K562 (cell line): Measurements from ENCODE around the gene SGMS1. TPM values are rescaled to one million over a fixed set of nuclear protein-coding genes. Genes with fewer than 3 reads are reported as not detected.

Experiments used
- ATAC-seq: fragments of 200-7000 bp; cut with Tn5 transposase; 3 replicates; pipeline ENCODE4 v1.9.1; 2020; ENCODE audit warnings: moderate library complexity
- BruUV-seq: library from RNA; stranded (reverse); fragments of 400-500 nt; replicated peaks from 2 replicates; lab custom pipeline; 2021; lab: Mats Ljungman, UMichigan
- CTCF ChIA-PET: fragments of 300-600 bp; formaldehyde crosslinking; extraction: SDS; loops from one replicate; lab custom pipeline; 2021; ENCODE audit warnings: low intra/inter-chr PET ratio; lab: Yijun Ruan, JAX
- POLR2A ChIA-PET: fragments of 300-600, 350-650 bp; sonication (Branson Sonifier 250); formaldehyde crosslinking; extraction: SDS; loops from one replicate; lab custom pipeline; 2021; ENCODE audit warnings: antibody characterized with exemption, inconsistent platforms; lab: Yijun Ruan, JAX
- DNase-seq, 4 experiments: peaks; one replicate each; pipeline versions ENCODE4 v3.0.0 to v3.0.0-alpha.2; 2011 to 2018; ENCODE audit warnings: low spot score in 3 of 4, mixed read lengths in 3 of 4; ENCODE audit errors: extremely low read depth in 1 of 4
- FAIRE-seq: peaks from 2 replicates; lab custom pipeline; 2011; peaks lifted over from hg19 to GRCh38; lab: Jason Lieb, UNC
- H2AFZ ChIP-seq: 2 replicates; pipeline ENCODE4 v1.6.0; 2011; ENCODE audit warnings: low read depth, low read length, control low read depth, inconsistent platforms
- H3K27ac ChIP-seq: fragments of 200-600 bp; 3 replicates; pipeline ENCODE4 v1.8.0; 2011; ENCODE audit warnings: low read depth, mild to moderate bottlenecking, control low read depth, inconsistent platforms, low read length, moderate library complexity, mixed read lengths; ENCODE audit errors: extremely low read depth
- H3K27me3 ChIP-seq, 2 experiments: fragments of 300-600 bp in 1 of 2; 2 replicates in 1 of 2; 3 replicates in 1 of 2; pipeline versions ENCODE4 v1.6.0 to v1.8.0; 2011; ENCODE audit warnings: inconsistent platforms in 2 of 2, low read length in 2 of 2, mild to moderate bottlenecking in 1 of 2, mixed read lengths in 1 of 2, moderate library complexity in 1 of 2; ENCODE audit not compliant: control insufficient read depth in 2 of 2, insufficient read depth in 2 of 2
- H3K36me3 ChIP-seq: fragments of 300-600 bp; 3 replicates; pipeline ENCODE4 v1.8.0; 2011; ENCODE audit warnings: mild to moderate bottlenecking, low read length, inconsistent platforms; ENCODE audit not compliant: control insufficient read depth, insufficient read depth
- H3K4me1 ChIP-seq, 2 experiments: fragments of 200-600 bp in 1 of 2; replicated peaks in 1 of 2; 2 replicates in 1 of 2; 3 replicates in 1 of 2; pipeline versions ENCODE4 v1.5.1 to v1.8.0; 2011; ENCODE audit warnings: inconsistent platforms in 2 of 2, low read length in 2 of 2, mild to moderate bottlenecking in 1 of 2, mixed read lengths in 1 of 2, moderate library complexity in 1 of 2; ENCODE audit not compliant: control insufficient read depth in 2 of 2, insufficient read depth in 2 of 2
- H3K4me2 ChIP-seq: 2 replicates; pipeline ENCODE4 v1.6.1; 2011; ENCODE audit warnings: low read length, control low read depth, inconsistent platforms, mixed read lengths; ENCODE audit not compliant: insufficient read depth
- H3K4me3 ChIP-seq: fragments of 200-600 bp; sonication (generic), shearing (Covaris generic); 2 replicates; pipeline ENCODE4 v1.5.1; 2016; ENCODE audit warnings: control low read depth, inconsistent platforms
- H3K79me2 ChIP-seq: fragments of 200-600 bp; 3 replicates; pipeline ENCODE4 v1.8.0; 2011; ENCODE audit warnings: low read length, inconsistent platforms; ENCODE audit not compliant: control insufficient read depth, insufficient read depth
- H3K9ac ChIP-seq, 2 experiments: 2 replicates each; pipeline versions ENCODE4 v1.6.0 to v1.6.1; 2011; ENCODE audit warnings: low read depth in 2 of 2, low read length in 2 of 2, control low read depth in 1 of 2, inconsistent platforms in 1 of 2, mild to moderate bottlenecking in 1 of 2, mixed read lengths in 1 of 2; ENCODE audit not compliant: insufficient read depth in 1 of 2
- H3K9me1 ChIP-seq: one replicate; pipeline ENCODE4 v1.6.0; 2011; ENCODE audit warnings: inconsistent platforms, mild to moderate bottlenecking, low read length, moderate library complexity; ENCODE audit not compliant: control insufficient read depth, insufficient read depth
- H3K9me3 ChIP-seq: replicated peaks from 2 replicates; pipeline ENCODE4 v1.5.1; 2011; ENCODE audit warnings: low read depth, low read length, inconsistent platforms; ENCODE audit not compliant: control insufficient read depth, insufficient read depth
- H4K20me1 ChIP-seq: replicated peaks from 2 replicates; pipeline ENCODE4 v1.6.1; 2011; ENCODE audit warnings: low read length, inconsistent platforms, mixed read lengths; ENCODE audit not compliant: control insufficient read depth, insufficient read depth
- CEBPB ChIP-seq: fragments of 450-650 bp; IDR thresholded peaks from 2 replicates; pipeline ENCODE4 v1.6.1; 2016; ENCODE audit warnings: missing genetic modification characterization, missing compliant biosample characterization
- CEBPG ChIP-seq, 3 experiments: fragments of 200-800 bp in 1 of 3; sonication (Bioruptor generic) in 1 of 3; sonication (generic) in 1 of 3; formaldehyde crosslinking in 1 of 3; IDR thresholded peaks in 2 of 3; conservative IDR thresholded peaks in 1 of 3; 2 replicates each; pipeline versions ENCODE4 v1.6.1 to v1.8.0; 2016 to 2022; ENCODE audit warnings: missing compliant biosample characterization in 2 of 3, missing genetic modification characterization in 2 of 3, mild to moderate bottlenecking in 1 of 3, missing genetic modification reagents in 1 of 3
- CREB1 ChIP-seq, 2 experiments: sonication (generic) in 1 of 2; formaldehyde crosslinking in 1 of 2; IDR thresholded peaks; 2 replicates each; pipeline versions ENCODE4 v1.6.1 to v1.8.0; 2012 to 2022; ENCODE audit warnings: inconsistent platforms in 1 of 2, mild to moderate bottlenecking in 1 of 2, missing genetic modification reagents in 1 of 2, moderate library complexity in 1 of 2
- DACH1 ChIP-seq: fragments of 450-650 bp; IDR thresholded peaks from 2 replicates; pipeline ENCODE4 v1.6.1; 2018; ENCODE audit not compliant: partially characterized antibody
- IFI16 ChIP-seq: fragments of 250-450 bp; sonication (Bioruptor Pico); IDR thresholded peaks from 2 replicates; pipeline ENCODE4 v2.1.2; 2022; ENCODE audit warnings: mild to moderate bottlenecking, inconsistent platforms
- KAT7 ChIP-seq: sonication (generic); formaldehyde crosslinking; IDR thresholded peaks from 2 replicates; pipeline ENCODE4 v1.8.0; 2022; ENCODE audit warnings: missing genetic modification reagents, mild to moderate bottlenecking, borderline replicate concordance
- MTA1 ChIP-seq: fragments of 450-650 bp; IDR thresholded peaks from 2 replicates; pipeline ENCODE4 v1.6.1; 2017; ENCODE audit warnings: borderline replicate concordance
- MYC ChIP-seq, 2 experiments: fragments of 250-450 bp in 1 of 2; sonication (Bioruptor Pico) in 1 of 2; IDR thresholded peaks; 2 replicates each; pipeline versions ENCODE4 v1.5.1 to v1.6.1; 2012 to 2021; ENCODE audit warnings: low read depth in 2 of 2, borderline replicate concordance in 1 of 2, improper control_type of control experiment in 1 of 2, low read length in 1 of 2, mild to moderate bottlenecking in 1 of 2, moderate library complexity in 1 of 2
- NFRKB ChIP-seq: fragments of 450-650 bp; IDR thresholded peaks from 2 replicates; pipeline ENCODE4 v1.6.1; 2016; ENCODE audit warnings: low read depth
- NUFIP1 ChIP-seq: fragments of 450-650 bp; IDR thresholded peaks from 2 replicates; pipeline ENCODE4 v1.6.1; 2018; ENCODE audit not compliant: partially characterized antibody
- ZNF175 ChIP-seq: fragments of 200-800 bp; sonication (Bioruptor generic); IDR thresholded peaks from 2 replicates; pipeline ENCODE4 v1.6.1; 2016; ENCODE audit warnings: low read depth, mild to moderate bottlenecking, missing genetic modification characterization, missing compliant biosample characterization
- ZNF217 ChIP-seq: sonication (generic); formaldehyde crosslinking; IDR thresholded peaks from 2 replicates; pipeline ENCODE4 v1.8.0; 2022; ENCODE audit warnings: mild to moderate bottlenecking, missing genetic modification reagents
- ZNF324 ChIP-seq: fragments of 250-450 bp; sonication (Bioruptor Pico); IDR thresholded peaks from 2 replicates; pipeline ENCODE4 v1.4.0; 2020; ENCODE audit warnings: mild to moderate bottlenecking
- ZNF395 ChIP-seq: fragments of 200-800 bp; sonication (Bioruptor generic); IDR thresholded peaks from 2 replicates; pipeline ENCODE4 v1.6.1; 2017; ENCODE audit warnings: missing genetic modification characterization, missing compliant biosample characterization
- ZNF561 ChIP-seq: fragments of 450-650 bp; formaldehyde crosslinking; conservative IDR thresholded peaks from 2 replicates; pipeline ENCODE4 v1.4.0; 2020; ENCODE audit warnings: mild to moderate bottlenecking, moderate library complexity
- ZNF583 ChIP-seq: fragments of 250-450 bp; sonication (Bioruptor Pico); IDR thresholded peaks from 2 replicates; pipeline ENCODE4 v1.4.0; 2020
- ZNF766 ChIP-seq: fragments of 200-800 bp; sonication (Bioruptor generic); conservative IDR thresholded peaks from 2 replicates; pipeline ENCODE4 v1.6.1; 2016; ENCODE audit warnings: missing genetic modification characterization, missing compliant biosample characterization
- ZSCAN32 ChIP-seq: fragments of 450-650 bp; formaldehyde crosslinking; IDR thresholded peaks from 2 replicates; pipeline ENCODE4 v1.4.0; 2020; ENCODE audit warnings: mild to moderate bottlenecking, moderate library complexity
- WGBS: fragments of 100-300 bp; shearing (Covaris generic); methylation state at CpG from one replicate; pipeline ENCODE4 v1.1.6; 2016; ENCODE audit warnings: low coverage, mixed read lengths; ENCODE audit not compliant: insufficient coverage; ENCODE audit errors: missing lambda C conversion rate; 5-methylcytosine and 5-hydroxymethylcytosine counted together
- in situ Hi-C: fragments of 300-500 bp; cut with MboI; formaldehyde crosslinking; loops from 4 replicates; pipeline ENCODE4 v1.15.0; 2018; ENCODE audit warnings: inconsistent platforms, mixed read lengths
- intact Hi-C: fragments of 100-400 bp; cut with micrococcal nuclease; formaldehyde crosslinking; loops from 2 replicates; pipeline ENCODE4 v1.14.2; 2022
- polyA plus RNA-seq, 8 experiments: library from polyadenylated mRNA; depleted of rRNA in 4 of 8; stranded (reverse) in 5 of 8; unstranded in 3 of 8; fragments of >200 nt; fragmentation: Nextera tagmentation in 2 of 8; fragmentation: Illumina TruSeq in 1 of 8; extraction: Ambion mirVana in 2 of 8; extraction: Trizol in 1 of 8; gene quantifications; 2 replicates each; pipeline versions ENCODE4 v1.2.1 to v1.2.3, GENCODE V29; 2011 to 2014; ENCODE audit warnings: inconsistent platforms in 1 of 8, missing spikeins in 1 of 8
- total RNA-seq, 7 experiments: library from RNA; depleted of rRNA in 6 of 7; stranded (reverse); fragments of >200 nt in 6 of 7; fragmentation: Illumina TruSeq in 2 of 7; extraction: Trizol in 2 of 7; gene quantifications; 2 replicates each; pipeline versions ENCODE4 v1.2.1 to v1.2.3, GENCODE V29; 2011 to 2021; ENCODE audit warnings: low replicate concordance in 1 of 7
- TF ChIP-seq, protein P1 (sequence below): fragments of 450-650 bp; IDR thresholded peaks from 2 replicates; pipeline ENCODE4 v1.6.1; 2016; ENCODE audit warnings: antibody characterized with exemption

The SGMS1 gene
- total and polyA plus RNA-seq, 9 of the 15 experiments (the other 6 are each of a cell fraction or from before 2014, with no cell fraction given), result 22.6 to 232 (median 82.2) TPM

GRCh38 chr10:50580262-50580891 lies 43.4 kb downstream of the SGMS1 start:
- peaks cover 5% of the 10 kb centered on the region for H3K36me3 ChIP-seq
- ATAC-seq, result no peak
- H4K20me1 ChIP-seq, result no peaks in the 10 kb centered on the region
- peaks cover 92% of the 10 kb centered on the region for H3K79me2 ChIP-seq
- DNase-seq, result no peak
- no TSS peak for BruUV-seq
- in situ Hi-C loops, result no loop called here
- no peak for FAIRE-seq
- H3K9me1 ChIP-seq, result no peaks in the 10 kb centered on the region
- H3K27me3 ChIP-seq, result no peaks in the 10 kb centered on the region
- intact Hi-C loops, result no loop called here
- ChIA-PET CTCF (no interaction called here), POLR2A (interaction anchor here (1.0 to 5.5 kb wide), 2 partner anchors 13 to 44 kb away, joined by 4 to 50 read pairs; no protein-coding TSS in a partner anchor)
- 49% methylated on average over 7 of the region's 7 CpGs for WGBS
- peaks cover 37 to 93% of the 10 kb centered on the region in 2 experiments for H3K4me1 ChIP-seq
- no peaks in the 10 kb centered on the region for H3K9me3 ChIP-seq
- no peak overlapping the region for H2AFZ ChIP-seq
- H3K27ac ChIP-seq, result peak overlapping the region; percentile 97
- peak overlapping the region; percentile 63; the same call in 1 of the 2 replicates for H3K4me2 ChIP-seq
- no peak overlapping the region for H3K4me3 ChIP-seq
- H3K9ac ChIP-seq, result peak overlapping the region in 1 of 2 experiments; percentile 86; a peak in 2 of 4 replicates
- TF ChIP-seq IFI16 (CRISPR knock-in tag), result 0 out of 2 replicates have a peak, but pooled peaks have one; percentile 55
- TF ChIP-seq MTA1, result no peak; the same call in 1 of the 2 replicates
- 0 out of 2 replicates have a peak, but pooled peaks have one; percentile 42 for TF ChIP-seq KAT7 (CRISPR knock-in tag)
- TF ChIP-seq NFRKB, result 0 out of 2 replicates have a peak, but pooled peaks have one; percentile 20
- TF ChIP-seq ZNF395, result 0 out of 2 replicates have a peak, but pooled peaks have one; percentile 23
- TF ChIP-seq ZNF175 (CRISPR knock-in tag), result 0 out of 2 replicates have a peak, but pooled peaks have one; percentile 66
- TF ChIP-seq DACH1, result peak; percentile 4
- TF ChIP-seq NUFIP1, result peak; percentile 35
- no peak for TF ChIP-seq ZNF561 (CRISPR knock-in tag)
- no peak for TF ChIP-seq ZNF217 (CRISPR knock-in tag)
- TF ChIP-seq ZNF766 (CRISPR knock-in tag), result 0 out of 2 replicates have a peak, but pooled peaks have one; percentile 63
- TF ChIP-seq CEBPG (CRISPR knock-in tag; IDR thresholded peaks at IDR 0.05), result no peak
- TF ChIP-seq CEBPG (tag; conservative IDR thresholded peaks at IDR 0.05 in 1 of 2, IDR thresholded peaks at IDR 0.05 in 1 of 2), result peak in 1 of 2 experiments; percentile 54; a peak in 2 of 4 replicates
- TF ChIP-seq MYC (IDR thresholded peaks at IDR 0.05; ENCODE audit: low read depth, low read length), result 0 out of 2 replicates have a peak, but pooled peaks have one; percentile 6
- TF ChIP-seq MYC (CRISPR knock-in tag; IDR thresholded peaks at IDR 0.05; ENCODE audit: borderline replicate concordance, low read depth), result no peak
- no peak for TF ChIP-seq ZSCAN32 (CRISPR knock-in tag)
- TF ChIP-seq ZNF324 (CRISPR knock-in tag), result no peak
- no peak for TF ChIP-seq CREB1 (IDR thresholded peaks at IDR 0.05)
- TF ChIP-seq CREB1 (CRISPR knock-in tag; IDR thresholded peaks at IDR 0.05), result no peak
- TF ChIP-seq, protein P1, sequence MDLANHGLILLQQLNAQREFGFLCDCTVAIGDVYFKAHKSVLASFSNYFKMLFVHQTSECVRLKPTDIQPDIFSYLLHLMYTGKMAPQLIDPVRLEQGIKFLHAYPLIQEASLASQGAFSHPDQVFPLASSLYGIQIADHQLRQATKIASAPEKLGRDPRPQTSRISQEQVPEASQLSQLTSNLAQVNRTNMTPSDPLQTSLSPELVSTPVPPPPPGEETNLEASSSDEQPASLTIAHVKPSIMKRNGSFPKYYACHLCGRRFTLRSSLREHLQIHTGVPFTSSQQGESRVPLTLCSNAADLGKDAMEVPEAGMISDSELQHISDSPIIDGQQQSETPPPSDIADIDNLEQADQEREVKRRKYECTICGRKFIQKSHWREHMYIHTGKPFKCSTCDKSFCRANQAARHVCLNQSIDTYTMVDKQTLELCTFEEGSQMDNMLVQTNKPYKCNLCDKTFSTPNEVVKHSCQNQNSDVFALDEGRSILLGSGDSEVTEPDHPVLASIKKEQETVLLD, result 0 out of 2 replicates have a peak, but pooled peaks have one; percentile 7
- peak; percentile 47 for TF ChIP-seq CEBPB
- 0 out of 2 replicates have a peak, but pooled peaks have one; percentile 15 for TF ChIP-seq ZNF583
